Effector memory CD8-positive, alpha-beta T cell (primary cell): ENCODE results near the gene DCC.

ENCODE experiments used
- ATAC-seq: fragments of 150-1000 bp; cut with Tn5 transposase; replicated peaks from 2 replicates; pipeline ENCODE4 v1.10.0; 2021; ENCODE audit warnings: mild to moderate bottlenecking, moderate library complexity
- DNase-seq, 3 experiments: peaks; one replicate each; pipeline ENCODE4 v3.0.0; 2021
- H3K27ac Mint-ChIP-seq, 2 donors: one replicate each; pipeline ENCODE4 v1.8.0; 2022; ENCODE audit warnings: mild to moderate bottlenecking in 2 of 2, mixed read lengths in 2 of 2, moderate library complexity in 2 of 2
- H3K27me3 Mint-ChIP-seq, 2 donors: one replicate each; pipeline ENCODE4 v1.8.0; 2022; ENCODE audit warnings: mixed read lengths in 2 of 2
- H3K36me3 Mint-ChIP-seq: one replicate; pipeline ENCODE4 v1.8.0; 2022; ENCODE audit warnings: mild to moderate bottlenecking, moderate library complexity, mixed read lengths; ENCODE audit not compliant: insufficient read depth
- H3K4me1 Mint-ChIP-seq, 2 donors: one replicate each; pipeline ENCODE4 v1.8.0; 2022; ENCODE audit warnings: low read depth in 2 of 2, mixed read lengths in 2 of 2
- H3K4me3 Mint-ChIP-seq, 2 donors: one replicate each; pipeline ENCODE4 v1.8.0; 2022; ENCODE audit warnings: mild to moderate bottlenecking in 2 of 2, mixed read lengths in 2 of 2, moderate library complexity in 2 of 2
- H3K9me3 Mint-ChIP-seq, 2 donors: one replicate each; pipeline ENCODE4 v1.8.0; 2022; ENCODE audit warnings: mixed read lengths in 2 of 2

DCC gene

GRCh38 chr18:53225567-53226325, 885.7 kb downstream of the DCC start:
- H3K4me3 Mint-ChIP-seq: no peak overlapping the region
- no peaks in the 10 kb centered on the region for H3K36me3 Mint-ChIP-seq
- H3K9me3 Mint-ChIP-seq: no peaks in the 10 kb centered on the region
- no peak for DNase-seq
- no peak overlapping the region for H3K27ac Mint-ChIP-seq
- no peaks in the 10 kb centered on the region for H3K4me1 Mint-ChIP-seq
- no peaks in the 10 kb centered on the region for H3K27me3 Mint-ChIP-seq
- no peak for ATAC-seq

DNA sequence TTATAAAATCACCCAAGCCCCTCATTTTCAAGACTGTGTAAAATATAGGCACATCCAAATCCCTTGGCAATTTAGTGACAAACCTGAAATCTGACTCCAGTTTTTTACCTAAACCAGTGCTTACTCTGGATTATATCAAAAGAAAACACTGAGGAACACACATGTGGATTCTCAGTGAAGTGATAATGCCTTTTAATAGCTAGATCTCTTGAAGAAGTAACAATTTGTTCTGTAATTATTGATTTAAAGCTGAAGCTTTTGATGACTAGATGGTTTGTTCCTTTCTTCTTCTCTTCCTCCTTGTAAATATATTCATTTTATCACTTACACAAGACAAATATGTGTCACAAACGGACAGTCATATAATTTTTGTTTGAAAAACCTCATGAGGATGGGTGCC, 894.6 kb downstream of the DCC start:
- Mint-ChIP-seq H3K4me1 (no peaks in the 10 kb centered on the region), H3K27ac (no peak overlapping the region), H3K36me3 (peaks cover 2% of the 10 kb centered on the region), H3K27me3 (no peaks in the 10 kb centered on the region), H3K4me3 (no peak overlapping the region), H3K9me3 (peaks cover 1 to 15% of the 10 kb centered on the region in 2 donors)
- ATAC-seq (no peak), DNase-seq (no peak)

GRCh38 chr18:53241161-53241560, 901.2 kb downstream of the DCC start:
- Mint-ChIP-seq H3K4me3 (no peak overlapping the region), H3K27me3 (no peaks in the 10 kb centered on the region), H3K27ac (no peak overlapping the region), H3K9me3 (peaks cover 0 to 7% of the 10 kb centered on the region in 2 donors), H3K4me1 (no peaks in the 10 kb centered on the region), H3K36me3 (no peaks in the 10 kb centered on the region)
- no peak for ATAC-seq
- DNase-seq: no peak

DNA sequence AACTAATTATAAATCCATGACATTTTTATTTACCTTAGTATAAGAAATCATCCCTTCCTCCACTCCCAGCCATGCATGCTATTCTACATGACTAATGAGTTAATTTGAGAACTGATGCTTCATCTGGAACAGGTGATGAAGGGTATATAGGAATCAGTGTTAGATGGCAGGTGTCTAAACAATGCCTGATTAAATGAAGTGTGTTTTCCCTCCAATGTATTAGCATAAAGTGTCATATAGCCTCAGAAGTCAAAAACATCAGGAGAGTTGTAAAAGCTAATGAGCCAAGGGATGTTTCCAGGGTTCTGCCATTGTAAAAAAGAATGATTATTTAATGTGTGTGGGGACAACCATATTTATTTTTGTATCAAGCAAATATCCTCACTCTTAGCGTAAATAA, 913.8 kb downstream of the DCC start:
- no peak for DNase-seq
- Mint-ChIP-seq H3K27ac (no peak overlapping the region), H3K4me1 (no peaks in the 10 kb centered on the region), H3K36me3 (no peaks in the 10 kb centered on the region), H3K9me3 (peaks cover 10 to 23% of the 10 kb centered on the region in 2 donors), H3K4me3 (no peak overlapping the region), H3K27me3 (no peaks in the 10 kb centered on the region)
- ATAC-seq: no peak

DNA sequence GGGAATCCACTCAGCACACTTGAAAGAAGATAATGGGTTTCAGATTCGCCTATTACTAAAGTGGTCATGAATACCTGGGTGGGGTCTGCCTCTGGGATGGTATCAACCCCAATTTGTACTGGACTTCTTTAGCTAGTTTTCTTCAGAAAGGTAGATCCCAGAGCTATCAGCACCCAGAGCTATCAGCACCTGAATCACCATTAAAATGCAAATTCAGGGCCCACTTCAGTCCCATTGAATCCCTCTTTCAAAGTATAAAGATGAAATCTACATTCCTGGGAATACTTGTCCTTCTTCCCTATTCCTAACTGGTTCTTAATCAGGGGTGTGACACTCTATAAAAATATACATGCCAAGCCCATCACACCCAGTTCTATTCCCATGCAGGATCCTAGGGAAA, 914.3 kb downstream of the DCC start:
- no peaks in the 10 kb centered on the region for H3K4me1 Mint-ChIP-seq
- ATAC-seq: no peak
- no peak overlapping the region for H3K4me3 Mint-ChIP-seq
- H3K27me3 Mint-ChIP-seq: no peaks in the 10 kb centered on the region
- peaks cover 10 to 23% of the 10 kb centered on the region in 2 donors for H3K9me3 Mint-ChIP-seq
- no peaks in the 10 kb centered on the region for H3K36me3 Mint-ChIP-seq
- no peak for DNase-seq
- no peak overlapping the region for H3K27ac Mint-ChIP-seq

DNA sequence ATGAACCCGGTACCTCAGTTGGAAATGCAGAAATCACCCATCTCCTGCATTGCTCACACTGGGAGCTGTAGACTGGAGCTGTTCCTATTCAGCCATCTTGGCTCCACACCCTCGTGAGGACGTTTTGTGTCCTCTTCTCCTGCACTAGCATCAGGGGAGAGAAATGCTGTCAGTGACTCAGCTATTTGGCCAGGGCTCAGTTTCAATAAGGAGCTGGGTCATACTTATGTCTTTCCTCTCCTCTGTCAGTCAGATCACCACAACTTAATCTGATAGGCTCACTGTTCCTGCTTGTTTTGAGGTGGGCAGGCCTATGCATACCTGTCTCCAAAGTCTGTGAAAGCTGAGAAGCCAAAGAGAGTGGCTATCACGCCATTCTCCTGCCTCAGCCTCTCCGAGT, 921.2 kb downstream of the DCC start:
- no peak overlapping the region for H3K4me3 Mint-ChIP-seq
- no peaks in the 10 kb centered on the region for H3K27me3 Mint-ChIP-seq
- no peak overlapping the region for H3K27ac Mint-ChIP-seq
- no peaks in the 10 kb centered on the region for H3K36me3 Mint-ChIP-seq
- no peak for DNase-seq
- no peak for ATAC-seq
- H3K4me1 Mint-ChIP-seq: no peaks in the 10 kb centered on the region
- H3K9me3 Mint-ChIP-seq: peaks cover 8 to 17% of the 10 kb centered on the region in 2 donors

- H3K27ac Mint-ChIP-seq: no peak overlapping the region
- ATAC-seq: no peak
- no peaks in the 10 kb centered on the region for H3K36me3 Mint-ChIP-seq
- no peaks in the 10 kb centered on the region for H3K27me3 Mint-ChIP-seq
- no peak overlapping the region for H3K4me3 Mint-ChIP-seq
- no peaks in the 10 kb centered on the region for H3K4me1 Mint-ChIP-seq
- peaks cover 5 to 21% of the 10 kb centered on the region in 2 donors for H3K9me3 Mint-ChIP-seq
- DNase-seq: no peak
Measured at GRCh38 chr18:53266850-53267249, 926.9 kb downstream of the DCC start.

DNA sequence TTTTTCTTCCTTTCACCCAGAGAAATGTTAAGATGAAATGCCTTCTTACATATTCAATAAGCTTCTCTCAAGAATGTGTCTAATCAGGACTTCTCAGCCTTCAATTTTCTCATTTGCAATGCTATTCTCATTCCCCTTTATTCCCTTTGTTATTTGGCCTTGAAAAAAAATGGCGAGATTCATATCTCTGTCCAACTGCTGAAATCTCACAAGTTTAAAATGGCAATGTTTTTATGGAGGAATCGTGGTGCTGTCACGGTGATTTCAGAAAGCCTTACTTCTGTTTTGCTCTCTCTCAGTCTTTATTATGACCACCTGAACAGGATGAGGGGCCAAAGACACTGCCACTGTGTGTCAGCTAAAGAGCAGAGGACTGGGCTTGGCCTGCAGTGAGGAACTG, 928.5 kb downstream of the DCC start:
- peaks cover 5 to 21% of the 10 kb centered on the region in 2 donors for H3K9me3 Mint-ChIP-seq
- H3K4me3 Mint-ChIP-seq: no peak overlapping the region
- H3K36me3 Mint-ChIP-seq: no peaks in the 10 kb centered on the region
- H3K4me1 Mint-ChIP-seq: no peaks in the 10 kb centered on the region
- ATAC-seq: no peak
- no peaks in the 10 kb centered on the region for H3K27me3 Mint-ChIP-seq
- H3K27ac Mint-ChIP-seq: no peak overlapping the region
- DNase-seq: no peak

- no peak overlapping the region for H3K27ac Mint-ChIP-seq
- ATAC-seq: no peak
- H3K4me3 Mint-ChIP-seq: no peak overlapping the region
- peaks cover 3% of the 10 kb centered on the region for H3K36me3 Mint-ChIP-seq
- no peaks in the 10 kb centered on the region for H3K27me3 Mint-ChIP-seq
- DNase-seq: no peak
- peaks cover 2 to 8% of the 10 kb centered on the region in 2 donors for H3K9me3 Mint-ChIP-seq
- no peaks in the 10 kb centered on the region for H3K4me1 Mint-ChIP-seq
Measured at GRCh38 chr18:53281406-53281805, 941.4 kb downstream of the DCC start.

- Mint-ChIP-seq H3K4me3 (no peak overlapping the region), H3K27me3 (no peaks in the 10 kb centered on the region), H3K4me1 (no peaks in the 10 kb centered on the region), H3K9me3 (peaks cover 0 to 6% of the 10 kb centered on the region in 2 donors), H3K27ac (no peak overlapping the region), H3K36me3 (peaks cover 3% of the 10 kb centered on the region)
- DNase-seq: no peak
- ATAC-seq: no peak
Measured at GRCh38 chr18:53283708-53284107, 943.7 kb downstream of the DCC start.

DNA sequence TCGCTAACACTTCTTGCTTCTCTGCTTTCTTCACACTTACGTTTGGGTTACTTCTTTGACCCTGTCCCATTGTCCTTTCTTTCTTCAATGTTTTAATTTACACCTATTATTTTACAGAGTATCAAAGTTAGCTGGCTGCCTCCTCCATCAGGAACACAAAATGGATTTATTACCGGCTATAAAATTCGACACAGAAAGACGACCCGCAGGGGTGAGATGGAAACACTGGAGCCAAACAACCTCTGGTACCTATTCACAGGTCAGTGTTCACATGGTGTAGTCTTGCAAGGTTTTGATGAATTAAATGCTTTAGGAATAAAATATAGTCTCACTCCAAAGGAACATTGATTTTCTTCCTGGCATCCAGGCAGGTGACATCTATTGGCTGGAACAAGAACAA, 965.5 kb downstream of the DCC start:
- no peaks in the 10 kb centered on the region for H3K4me1 Mint-ChIP-seq
- no peak overlapping the region for H3K4me3 Mint-ChIP-seq
- H3K27me3 Mint-ChIP-seq: no peaks in the 10 kb centered on the region
- H3K9me3 Mint-ChIP-seq: peaks cover 4 to 16% of the 10 kb centered on the region in 2 donors
- DNase-seq (no peak), ATAC-seq (no peak)
- no peak overlapping the region for H3K27ac Mint-ChIP-seq
- no peaks in the 10 kb centered on the region for H3K36me3 Mint-ChIP-seq

GRCh38 chr18:53319628-53320027, 979.6 kb downstream of the DCC start:
- Mint-ChIP-seq H3K36me3 (no peaks in the 10 kb centered on the region), H3K27ac (no peak overlapping the region), H3K4me1 (no peaks in the 10 kb centered on the region), H3K27me3 (no peaks in the 10 kb centered on the region), H3K9me3 (peaks cover 4 to 10% of the 10 kb centered on the region in 2 donors), H3K4me3 (no peak overlapping the region)
- ATAC-seq: no peak
- DNase-seq: no peak

GRCh38 chr18:53322163-53322562, 982.2 kb downstream of the DCC start:
- H3K4me3 Mint-ChIP-seq: no peak overlapping the region
- H3K27me3 Mint-ChIP-seq: no peaks in the 10 kb centered on the region
- H3K4me1 Mint-ChIP-seq: no peaks in the 10 kb centered on the region
- no peak for DNase-seq
- H3K27ac Mint-ChIP-seq: no peak overlapping the region
- H3K36me3 Mint-ChIP-seq: no peaks in the 10 kb centered on the region
- peaks cover 4 to 10% of the 10 kb centered on the region in 2 donors for H3K9me3 Mint-ChIP-seq
- ATAC-seq: no peak

- H3K4me1 Mint-ChIP-seq: no peaks in the 10 kb centered on the region
- no peaks in the 10 kb centered on the region for H3K27me3 Mint-ChIP-seq
- H3K27ac Mint-ChIP-seq: no peak overlapping the region
- H3K4me3 Mint-ChIP-seq: no peak overlapping the region
- H3K36me3 Mint-ChIP-seq: no peaks in the 10 kb centered on the region
- peaks cover 0 to 4% of the 10 kb centered on the region in 2 donors for H3K9me3 Mint-ChIP-seq
- no peak for ATAC-seq
- no peak for DNase-seq
Measured at GRCh38 chr18:53324353-53324752, 984.4 kb downstream of the DCC start.
